GM12873 (cell line): ENCODE measurements around the gene PRXL2A.

Experiments used
- CTCF ChIP-seq: IDR thresholded peaks from 2 replicates; pipeline ENCODE4 v1.5.1; 2012; ENCODE audit warnings: low read depth, mild to moderate bottlenecking, moderate library complexity, low read length, control low read depth; ENCODE audit not compliant: insufficient read depth; ENCODE audit errors: missing control alignments

Gene PRXL2A

GRCh38 chr10:80411267-80411668, 2.9 kb downstream of the PRXL2A start:
- TF ChIP-seq CTCF = no peak

GRCh38 chr10:80411681-80412220, 3.4 kb downstream of the PRXL2A start:
- TF ChIP-seq CTCF = no peak

GRCh38 chr10:80412486-80412885, 4.1 kb downstream of the PRXL2A start:
- TF ChIP-seq CTCF = no peak

- no peak for TF ChIP-seq CTCF
Observed at GRCh38 chr10:80413271-80413996, 5.1 kb downstream of the PRXL2A start.

- TF ChIP-seq CTCF = no peak
Observed at GRCh38 chr10:80414142-80414895, 6.0 kb downstream of the PRXL2A start.

- TF ChIP-seq CTCF = no peak
Observed at GRCh38 chr10:80415734-80416478, 7.6 kb downstream of the PRXL2A start.
